ENCODE data around the gene SLC31A1.

GRCh38 chr9:113181165-113181564 lies 40.2 kb upstream of the SLC31A1 start:
- TF ChIP-seq ZFP30 (CRISPR knock-in tag; IDR thresholded peaks at IDR 0.05) (no peak), ZNF565 (CRISPR knock-in tag; conservative IDR thresholded peaks at IDR 0.05; ENCODE audit: low read depth) (no peak), CREB5 (CRISPR knock-in tag; IDR thresholded peaks at IDR 0.05; ENCODE audit: low read depth) (no peak), GLIS3 (CRISPR knock-in tag; IDR thresholded peaks at IDR 0.05) (no peak)
- TF ChIP-seq, protein P1, sequence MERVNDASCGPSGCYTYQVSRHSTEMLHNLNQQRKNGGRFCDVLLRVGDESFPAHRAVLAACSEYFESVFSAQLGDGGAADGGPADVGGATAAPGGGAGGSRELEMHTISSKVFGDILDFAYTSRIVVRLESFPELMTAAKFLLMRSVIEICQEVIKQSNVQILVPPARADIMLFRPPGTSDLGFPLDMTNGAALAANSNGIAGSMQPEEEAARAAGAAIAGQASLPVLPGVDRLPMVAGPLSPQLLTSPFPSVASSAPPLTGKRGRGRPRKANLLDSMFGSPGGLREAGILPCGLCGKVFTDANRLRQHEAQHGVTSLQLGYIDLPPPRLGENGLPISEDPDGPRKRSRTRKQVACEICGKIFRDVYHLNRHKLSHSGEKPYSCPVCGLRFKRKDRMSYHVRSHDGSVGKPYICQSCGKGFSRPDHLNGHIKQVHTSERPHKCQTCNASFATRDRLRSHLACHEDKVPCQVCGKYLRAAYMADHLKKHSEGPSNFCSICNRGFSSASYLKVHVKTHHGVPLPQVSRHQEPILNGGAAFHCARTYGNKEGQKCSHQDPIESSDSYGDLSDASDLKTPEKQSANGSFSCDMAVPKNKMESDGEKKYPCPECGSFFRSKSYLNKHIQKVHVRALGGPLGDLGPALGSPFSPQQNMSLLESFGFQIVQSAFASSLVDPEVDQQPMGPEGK (CRISPR knock-in tag; IDR thresholded peaks at IDR 0.05; ENCODE audit: borderline replicate concordance) = no peak
